Esophagus muscularis mucosa (tissue), 4 donors: ENCODE measurements around the gene ADGRG4.

Source experiments
- CTCF ChIP-seq, 3 experiments: fragments of 200-600 bp in 2 of 3; fragments of 450-650 bp in 1 of 3; sonication (generic) in 2 of 3; IDR thresholded peaks; one replicate each; pipeline ENCODE4 v1.5.1; 2017 to 2019; ENCODE audit warnings: antibody characterized with exemption in 3 of 3, mild to moderate bottlenecking in 2 of 3, moderate library complexity in 1 of 3
- EP300 ChIP-seq: sonication (generic); formaldehyde crosslinking; IDR thresholded peaks from one replicate; pipeline ENCODE4 v1.6.1; 2017; ENCODE audit warnings: antibody characterized with exemption
- POLR2A ChIP-seq: fragments of 450-650 bp; IDR thresholded peaks from one replicate; pipeline ENCODE4 v1.6.1; 2017; ENCODE audit warnings: antibody characterized with exemption, moderate library complexity, mild to moderate bottlenecking, low read depth

GRCh38 chrX:136255541-136255940 lies 45.2 kb upstream of the ADGRG4 start:
- TF ChIP-seq EP300 (no peak), CTCF (IDR thresholded peaks at IDR 0.05) (no peak), POLR2A (no peak)
